ENCODE results near the gene CTBP1.

CTBP1 gene

GRCh38 chr4:1249731-1250526, 999 bp upstream of the CTBP1 start:
- peak; percentile 50 for DNase-seq (ENCODE audit: low spot score)

- peak; percentile 86 for DNase-seq (ENCODE audit: low spot score)
Measured at GRCh38 chr4:1249148-1249730, 309 bp upstream of the CTBP1 start.

- DNase-seq (ENCODE audit: low spot score) = no peak
Measured at GRCh38 chr4:1247864-1248244, 1.1 kb downstream of the CTBP1 start.

GRCh38 chr4:1246901-1247863, 1.7 kb downstream of the CTBP1 start:
- no peak for DNase-seq (ENCODE audit: low spot score)

- no peak for DNase-seq (ENCODE audit: low spot score)
Measured at GRCh38 chr4:1246111-1246881, 2.6 kb downstream of the CTBP1 start.

GRCh38 chr4:1245481-1246051, 3.4 kb downstream of the CTBP1 start:
- DNase-seq (ENCODE audit: low spot score) = no peak

- no peak for DNase-seq (ENCODE audit: low spot score)
Measured at GRCh38 chr4:1244978-1245471, 3.9 kb downstream of the CTBP1 start.

- DNase-seq (ENCODE audit: low spot score) = no peak
Measured at GRCh38 chr4:1244081-1244977, 4.6 kb downstream of the CTBP1 start.

- DNase-seq (ENCODE audit: low spot score) = no peak
Measured at GRCh38 chr4:1243451-1244080, 5.4 kb downstream of the CTBP1 start.

GRCh38 chr4:1242506-1243450, 6.2 kb downstream of the CTBP1 start:
- DNase-seq (ENCODE audit: low spot score) = no peak

GRCh38 chr4:1241936-1242505, 6.9 kb downstream of the CTBP1 start:
- no peak for DNase-seq (ENCODE audit: low spot score)

- DNase-seq (ENCODE audit: low spot score) = no peak
Measured at GRCh38 chr4:1241466-1241935, 7.4 kb downstream of the CTBP1 start.

GRCh38 chr4:1240721-1241465, 8.0 kb downstream of the CTBP1 start:
- DNase-seq (ENCODE audit: low spot score) = no peak

- DNase-seq (ENCODE audit: low spot score) = no peak
Measured at GRCh38 chr4:1239950-1240307, 9.0 kb downstream of the CTBP1 start.

- DNase-seq (ENCODE audit: low spot score) = no peak
Measured at GRCh38 chr4:1239141-1239949, 9.6 kb downstream of the CTBP1 start.

GRCh38 chr4:1238676-1239000, 10.3 kb downstream of the CTBP1 start:
- DNase-seq (ENCODE audit: low spot score) = no peak

All from CD4-positive, alpha-beta T cell treated with Interleukin-2 at 100 ng/mL for 4 hours (primary cell).